Gastroesophageal sphincter (tissue), 3 donors: ENCODE measurements around the gene PSKH1.

Experiments
- POLR2A ChIP-seq, 2 donors: fragments of 450-650 bp; IDR thresholded peaks; one replicate each; pipeline ENCODE4 v1.6.1; 2017; ENCODE audit warnings: antibody characterized with exemption in 2 of 2, mild to moderate bottlenecking in 2 of 2, moderate library complexity in 1 of 2
- TF ChIP-seq, protein P1 (sequence below), 4 experiments: fragments of 200-600 bp in 2 of 4; fragments of 450-650 bp in 2 of 4; sonication (generic) in 1 of 4; IDR thresholded peaks; one replicate each; pipeline ENCODE4 v1.5.1; 2017 to 2019; ENCODE audit warnings: antibody characterized with exemption in 4 of 4, mild to moderate bottlenecking in 2 of 4, moderate library complexity in 2 of 4

GRCh38 chr16:67902831-67903230, 9.8 kb downstream of the PSKH1 start:
- TF ChIP-seq, protein P1, sequence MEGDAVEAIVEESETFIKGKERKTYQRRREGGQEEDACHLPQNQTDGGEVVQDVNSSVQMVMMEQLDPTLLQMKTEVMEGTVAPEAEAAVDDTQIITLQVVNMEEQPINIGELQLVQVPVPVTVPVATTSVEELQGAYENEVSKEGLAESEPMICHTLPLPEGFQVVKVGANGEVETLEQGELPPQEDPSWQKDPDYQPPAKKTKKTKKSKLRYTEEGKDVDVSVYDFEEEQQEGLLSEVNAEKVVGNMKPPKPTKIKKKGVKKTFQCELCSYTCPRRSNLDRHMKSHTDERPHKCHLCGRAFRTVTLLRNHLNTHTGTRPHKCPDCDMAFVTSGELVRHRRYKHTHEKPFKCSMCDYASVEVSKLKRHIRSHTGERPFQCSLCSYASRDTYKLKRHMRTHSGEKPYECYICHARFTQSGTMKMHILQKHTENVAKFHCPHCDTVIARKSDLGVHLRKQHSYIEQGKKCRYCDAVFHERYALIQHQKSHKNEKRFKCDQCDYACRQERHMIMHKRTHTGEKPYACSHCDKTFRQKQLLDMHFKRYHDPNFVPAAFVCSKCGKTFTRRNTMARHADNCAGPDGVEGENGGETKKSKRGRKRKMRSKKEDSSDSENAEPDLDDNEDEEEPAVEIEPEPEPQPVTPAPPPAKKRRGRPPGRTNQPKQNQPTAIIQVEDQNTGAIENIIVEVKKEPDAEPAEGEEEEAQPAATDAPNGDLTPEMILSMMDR (IDR thresholded peaks at IDR 0.05) = no peak
- TF ChIP-seq POLR2A (IDR thresholded peaks at IDR 0.05) = no peak
